ENCODE data around the gene DEFB129.

Gene DEFB129

GRCh38 chr20:273884-274283 is 46.8 kb downstream of the DEFB129 start:
- DNase-seq (ENCODE audit: low spot score): no peak
- in situ Hi-C loops (cut with MboI; ENCODE audit: low pct_unique_long_range_greater_than_20kb, low sequenced_read_pairs, unreplicated experiment): no loop called here
- no peak for TF ChIP-seq CTCF (IDR thresholded peaks at IDR 0.05; ENCODE audit: extremely low read depth, insufficient read depth, missing control alignments)

- in situ Hi-C loops (cut with MboI; ENCODE audit: low pct_unique_long_range_greater_than_20kb, low sequenced_read_pairs, unreplicated experiment): no loop called here
- DNase-seq (ENCODE audit: low spot score): no peak
- TF ChIP-seq CTCF (IDR thresholded peaks at IDR 0.05; ENCODE audit: extremely low read depth, insufficient read depth, missing control alignments): no peak
Measured at GRCh38 chr20:275791-276190, 48.7 kb downstream of the DEFB129 start.

GRCh38 chr20:276620-277495 is 49.8 kb downstream of the DEFB129 start:
- no peak for DNase-seq (ENCODE audit: low spot score)
- no peak for TF ChIP-seq CTCF (IDR thresholded peaks at IDR 0.05; ENCODE audit: extremely low read depth, insufficient read depth, missing control alignments)
- in situ Hi-C loops (cut with MboI; ENCODE audit: low pct_unique_long_range_greater_than_20kb, low sequenced_read_pairs, unreplicated experiment): no loop called here

GRCh38 chr20:277496-277781 is 50.4 kb downstream of the DEFB129 start:
- TF ChIP-seq CTCF (IDR thresholded peaks at IDR 0.05; ENCODE audit: extremely low read depth, insufficient read depth, missing control alignments): no peak
- no peak for DNase-seq (ENCODE audit: low spot score)
- in situ Hi-C loops (cut with MboI; ENCODE audit: low pct_unique_long_range_greater_than_20kb, low sequenced_read_pairs, unreplicated experiment): no loop called here

- no peak for DNase-seq (ENCODE audit: low spot score)
- in situ Hi-C loops (cut with MboI; ENCODE audit: low pct_unique_long_range_greater_than_20kb, low sequenced_read_pairs, unreplicated experiment): no loop called here
- TF ChIP-seq CTCF (IDR thresholded peaks at IDR 0.05; ENCODE audit: extremely low read depth, insufficient read depth, missing control alignments): no peak
Measured at GRCh38 chr20:278181-278580, 51.1 kb downstream of the DEFB129 start.

- no peak for TF ChIP-seq CTCF (IDR thresholded peaks at IDR 0.05; ENCODE audit: extremely low read depth, insufficient read depth, missing control alignments)
- in situ Hi-C loops (cut with MboI; ENCODE audit: low pct_unique_long_range_greater_than_20kb, low sequenced_read_pairs, unreplicated experiment): no loop called here
- no peak for DNase-seq (ENCODE audit: low spot score)
Measured at GRCh38 chr20:278607-279571, 51.8 kb downstream of the DEFB129 start.

Measured in GM13977 (cell line).